K562 (cell line): ENCODE results near the gene MAGOHB. TPM values are rescaled to one million over a fixed set of nuclear protein-coding genes. Genes with fewer than 3 reads are reported as not detected.

Experiments
- ATAC-seq: fragments of 200-7000 bp; cut with Tn5 transposase; 3 replicates; pipeline ENCODE4 v1.9.1; 2020; ENCODE audit warnings: moderate library complexity
- BruUV-seq: library from RNA; stranded (reverse); fragments of 400-500 nt; replicated peaks from 2 replicates; lab custom pipeline; 2021; lab: Mats Ljungman, UMichigan
- CTCF ChIA-PET: fragments of 300-600 bp; formaldehyde crosslinking; extraction: SDS; loops from one replicate; lab custom pipeline; 2021; ENCODE audit warnings: low intra/inter-chr PET ratio; lab: Yijun Ruan, JAX
- POLR2A ChIA-PET: fragments of 300-600, 350-650 bp; sonication (Branson Sonifier 250); formaldehyde crosslinking; extraction: SDS; loops from one replicate; lab custom pipeline; 2021; ENCODE audit warnings: antibody characterized with exemption, inconsistent platforms; lab: Yijun Ruan, JAX
- DNase-seq, 4 experiments: peaks; one replicate each; pipeline versions ENCODE4 v3.0.0 to v3.0.0-alpha.2; 2011 to 2018; ENCODE audit warnings: low spot score in 3 of 4, mixed read lengths in 3 of 4; ENCODE audit errors: extremely low read depth in 1 of 4
- FAIRE-seq: peaks from 2 replicates; lab custom pipeline; 2011; peaks lifted over from hg19 to GRCh38; lab: Jason Lieb, UNC
- H2AFZ ChIP-seq: 2 replicates; pipeline ENCODE4 v1.6.0; 2011; ENCODE audit warnings: low read depth, low read length, control low read depth, inconsistent platforms
- H3K27ac ChIP-seq: fragments of 200-600 bp; 3 replicates; pipeline ENCODE4 v1.8.0; 2011; ENCODE audit warnings: low read depth, mild to moderate bottlenecking, control low read depth, inconsistent platforms, low read length, moderate library complexity, mixed read lengths; ENCODE audit errors: extremely low read depth
- H3K27me3 ChIP-seq, 2 experiments: fragments of 300-600 bp in 1 of 2; 2 replicates in 1 of 2; 3 replicates in 1 of 2; pipeline versions ENCODE4 v1.6.0 to v1.8.0; 2011; ENCODE audit warnings: inconsistent platforms in 2 of 2, low read length in 2 of 2, mild to moderate bottlenecking in 1 of 2, mixed read lengths in 1 of 2, moderate library complexity in 1 of 2; ENCODE audit not compliant: control insufficient read depth in 2 of 2, insufficient read depth in 2 of 2
- H3K36me3 ChIP-seq: fragments of 300-600 bp; 3 replicates; pipeline ENCODE4 v1.8.0; 2011; ENCODE audit warnings: mild to moderate bottlenecking, low read length, inconsistent platforms; ENCODE audit not compliant: control insufficient read depth, insufficient read depth
- H3K4me1 ChIP-seq, 2 experiments: fragments of 200-600 bp in 1 of 2; replicated peaks in 1 of 2; 2 replicates in 1 of 2; 3 replicates in 1 of 2; pipeline versions ENCODE4 v1.5.1 to v1.8.0; 2011; ENCODE audit warnings: inconsistent platforms in 2 of 2, low read length in 2 of 2, mild to moderate bottlenecking in 1 of 2, mixed read lengths in 1 of 2, moderate library complexity in 1 of 2; ENCODE audit not compliant: control insufficient read depth in 2 of 2, insufficient read depth in 2 of 2
- H3K4me2 ChIP-seq: 2 replicates; pipeline ENCODE4 v1.6.1; 2011; ENCODE audit warnings: low read length, control low read depth, inconsistent platforms, mixed read lengths; ENCODE audit not compliant: insufficient read depth
- H3K4me3 ChIP-seq: fragments of 200-600 bp; sonication (generic), shearing (Covaris generic); 2 replicates; pipeline ENCODE4 v1.5.1; 2016; ENCODE audit warnings: control low read depth, inconsistent platforms
- H3K79me2 ChIP-seq: fragments of 200-600 bp; 3 replicates; pipeline ENCODE4 v1.8.0; 2011; ENCODE audit warnings: low read length, inconsistent platforms; ENCODE audit not compliant: control insufficient read depth, insufficient read depth
- H3K9ac ChIP-seq, 2 experiments: 2 replicates each; pipeline versions ENCODE4 v1.6.0 to v1.6.1; 2011; ENCODE audit warnings: low read depth in 2 of 2, low read length in 2 of 2, control low read depth in 1 of 2, inconsistent platforms in 1 of 2, mild to moderate bottlenecking in 1 of 2, mixed read lengths in 1 of 2; ENCODE audit not compliant: insufficient read depth in 1 of 2
- H3K9me1 ChIP-seq: one replicate; pipeline ENCODE4 v1.6.0; 2011; ENCODE audit warnings: inconsistent platforms, mild to moderate bottlenecking, low read length, moderate library complexity; ENCODE audit not compliant: control insufficient read depth, insufficient read depth
- H3K9me3 ChIP-seq: replicated peaks from 2 replicates; pipeline ENCODE4 v1.5.1; 2011; ENCODE audit warnings: low read depth, low read length, inconsistent platforms; ENCODE audit not compliant: control insufficient read depth, insufficient read depth
- H4K20me1 ChIP-seq: replicated peaks from 2 replicates; pipeline ENCODE4 v1.6.1; 2011; ENCODE audit warnings: low read length, inconsistent platforms, mixed read lengths; ENCODE audit not compliant: control insufficient read depth, insufficient read depth
- CCNT2 ChIP-seq: IDR thresholded peaks from 2 replicates; pipeline ENCODE4 v1.6.1; 2011; ENCODE audit warnings: borderline replicate concordance, low read depth, mild to moderate bottlenecking, moderate library complexity, mixed read lengths, low read length; ENCODE audit not compliant: insufficient read length; ENCODE audit errors: extremely low read depth
- ELF4 ChIP-seq: fragments of 450-650 bp; formaldehyde crosslinking; IDR thresholded peaks from 2 replicates; pipeline ENCODE4 v1.4.0; 2022; ENCODE audit warnings: missing genetic modification characterization
- MEIS2 ChIP-seq: fragments of 450-650 bp; IDR thresholded peaks from 2 replicates; pipeline ENCODE4 v1.6.1; 2014; ENCODE audit warnings: mild to moderate bottlenecking; ENCODE audit not compliant: partially characterized antibody
- PCBP2 ChIP-seq: fragments of 200-400 bp; formaldehyde crosslinking; IDR thresholded peaks from 2 replicates; pipeline ENCODE4 v1.6.1; 2018; ENCODE audit warnings: low read length, low read depth, mild to moderate bottlenecking, moderate library complexity; ENCODE audit not compliant: poor library complexity, severe bottlenecking
- SMARCA4 ChIP-seq: fragments of 450-650 bp; IDR thresholded peaks from 2 replicates; pipeline ENCODE4 v1.6.1; 2016
- SREBF1 ChIP-seq: fragments of 150-350 bp; IDR thresholded peaks from 2 replicates; pipeline ENCODE4 v1.6.1; 2014; ENCODE audit warnings: antibody characterized with exemption, low read depth, low read length, borderline replicate concordance
- ZNF408 ChIP-seq: fragments of 250-450 bp; sonication (Bioruptor Pico); IDR thresholded peaks from 2 replicates; pipeline ENCODE4 v1.4.0; 2020; ENCODE audit warnings: low read depth, mild to moderate bottlenecking, moderate library complexity
- WGBS: fragments of 100-300 bp; shearing (Covaris generic); methylation state at CpG from one replicate; pipeline ENCODE4 v1.1.6; 2016; ENCODE audit warnings: low coverage, mixed read lengths; ENCODE audit not compliant: insufficient coverage; ENCODE audit errors: missing lambda C conversion rate; 5-methylcytosine and 5-hydroxymethylcytosine counted together
- in situ Hi-C: fragments of 300-500 bp; cut with MboI; formaldehyde crosslinking; loops from 4 replicates; pipeline ENCODE4 v1.15.0; 2018; ENCODE audit warnings: inconsistent platforms, mixed read lengths
- intact Hi-C: fragments of 100-400 bp; cut with micrococcal nuclease; formaldehyde crosslinking; loops from 2 replicates; pipeline ENCODE4 v1.14.2; 2022
- polyA plus RNA-seq, 8 experiments: library from polyadenylated mRNA; depleted of rRNA in 4 of 8; stranded (reverse) in 5 of 8; unstranded in 3 of 8; fragments of >200 nt; fragmentation: Nextera tagmentation in 2 of 8; fragmentation: Illumina TruSeq in 1 of 8; extraction: Ambion mirVana in 2 of 8; extraction: Trizol in 1 of 8; gene quantifications; 2 replicates each; pipeline versions ENCODE4 v1.2.1 to v1.2.3, GENCODE V29; 2011 to 2014; ENCODE audit warnings: inconsistent platforms in 1 of 8, missing spikeins in 1 of 8
- total RNA-seq, 7 experiments: library from RNA; depleted of rRNA in 6 of 7; stranded (reverse); fragments of >200 nt in 6 of 7; fragmentation: Illumina TruSeq in 2 of 7; extraction: Trizol in 2 of 7; gene quantifications; 2 replicates each; pipeline versions ENCODE4 v1.2.1 to v1.2.3, GENCODE V29; 2011 to 2021; ENCODE audit warnings: low replicate concordance in 1 of 7
- TF ChIP-seq, protein P1 (sequence below): fragments of 250-450 bp; sonication (Bioruptor Pico); IDR thresholded peaks from 2 replicates; pipeline ENCODE4 v1.5.0; 2021
- TF ChIP-seq, protein P2 (sequence below), 2 experiments: IDR thresholded peaks; 2 replicates each; pipeline ENCODE4 v1.6.1; 2012; ENCODE audit warnings: improper control_type of control experiment in 2 of 2, low read depth in 2 of 2, low read length in 2 of 2, borderline replicate concordance in 1 of 2
- TF ChIP-seq, protein P3 (sequence below), 2 experiments: fragments of 250-450 bp in 1 of 2; fragments of 450-650 bp in 1 of 2; sonication (Bioruptor Pico) in 1 of 2; IDR thresholded peaks; 2 replicates each; pipeline versions ENCODE4 v1.6.1 to v1.8.0; 2016 to 2021; ENCODE audit warnings: mild to moderate bottlenecking in 2 of 2, moderate library complexity in 2 of 2, missing compliant biosample characterization in 1 of 2, missing genetic modification characterization in 1 of 2
- TF ChIP-seq, protein P4 (sequence below): sonication (generic); formaldehyde crosslinking; IDR thresholded peaks from 2 replicates; pipeline ENCODE4 v1.8.0; 2022; ENCODE audit warnings: mild to moderate bottlenecking, missing genetic modification reagents

Gene MAGOHB
- total and polyA plus RNA-seq, 9 of the 15 experiments (the other 6 are each of a cell fraction or from before 2014, with no cell fraction given), result 34.5 to 177 (median 85.4) TPM

DNA sequence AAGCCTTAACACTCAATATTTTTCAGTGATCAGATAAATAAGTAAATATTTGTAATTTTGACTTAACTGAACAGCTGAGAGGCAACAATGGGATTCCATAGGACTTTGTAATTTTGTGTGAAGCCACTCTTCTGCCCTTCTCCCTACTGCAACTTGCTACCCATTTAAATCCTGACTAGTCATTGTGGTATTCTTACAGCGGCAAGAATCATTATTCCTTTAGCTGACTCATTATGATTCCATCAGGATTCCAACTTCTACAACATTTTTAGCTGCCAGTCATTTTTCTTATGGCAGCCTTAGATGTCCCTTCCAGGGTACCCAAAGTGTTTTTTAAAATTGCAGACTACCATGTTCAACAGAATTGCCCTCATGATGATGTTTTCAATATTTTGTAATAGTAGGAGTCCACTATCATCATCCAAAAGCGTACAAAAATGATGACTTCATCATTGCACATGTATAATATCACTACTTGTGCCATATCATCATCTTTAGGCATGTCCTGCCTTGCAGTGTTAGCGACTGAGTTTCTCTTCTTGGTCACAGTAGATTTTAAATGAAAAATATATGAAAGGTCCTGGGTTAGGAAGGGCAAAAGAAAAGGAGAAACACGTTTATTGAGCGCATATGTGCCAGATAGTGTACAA, 5.1 kb upstream of the MAGOHB start:
- WGBS, result 33% methylated on average over 5 of the region's 5 CpGs
- peak in 3 of 4 experiments; percentile 6 to 34 (median 33) for DNase-seq
- no peaks in the 10 kb centered on the region for H3K9me1 ChIP-seq
- intact Hi-C loops (no loop called here), in situ Hi-C loops (no loop called here)
- H2AFZ ChIP-seq, result peak overlapping the region; percentile 82
- ATAC-seq, result peak; percentile 51
- no peaks in the 10 kb centered on the region for H3K36me3 ChIP-seq
- H4K20me1 ChIP-seq, result no peaks in the 10 kb centered on the region
- peak overlapping the region; percentile 68 for H3K27ac ChIP-seq
- no peak overlapping the region for H3K4me3 ChIP-seq
- ChIA-PET CTCF (no interaction called here), POLR2A (interaction anchor here (1.0 kb wide), 1 partner anchor 10 kb away, joined by 3 read pairs; no protein-coding TSS in a partner anchor)
- BruUV-seq, result no TSS peak
- peak; percentile 83 for FAIRE-seq
- no peaks in the 10 kb centered on the region; the same call in 2 of the 3 replicates for H3K79me2 ChIP-seq
- no peaks in the 10 kb centered on the region for H3K9me3 ChIP-seq
- peak overlapping the region in 1 of 2 experiments; percentile 50; a peak in 2 of 4 replicates for H3K9ac ChIP-seq
- no peaks in the 10 kb centered on the region for H3K27me3 ChIP-seq
- H3K4me2 ChIP-seq, result peak overlapping the region; percentile 18; the same call in 1 of the 2 replicates
- peaks cover 0 to 15% of the 10 kb centered on the region in 2 experiments; a peak in 2 of 5 replicates for H3K4me1 ChIP-seq
- TF ChIP-seq CCNT2, result no peak
- no peak for TF ChIP-seq PCBP2
- TF ChIP-seq SMARCA4, result peak; percentile 48; the same call in 1 of the 2 replicates
- no peak for TF ChIP-seq ELF4 (CRISPR knock-in tag)
- TF ChIP-seq, protein P1, sequence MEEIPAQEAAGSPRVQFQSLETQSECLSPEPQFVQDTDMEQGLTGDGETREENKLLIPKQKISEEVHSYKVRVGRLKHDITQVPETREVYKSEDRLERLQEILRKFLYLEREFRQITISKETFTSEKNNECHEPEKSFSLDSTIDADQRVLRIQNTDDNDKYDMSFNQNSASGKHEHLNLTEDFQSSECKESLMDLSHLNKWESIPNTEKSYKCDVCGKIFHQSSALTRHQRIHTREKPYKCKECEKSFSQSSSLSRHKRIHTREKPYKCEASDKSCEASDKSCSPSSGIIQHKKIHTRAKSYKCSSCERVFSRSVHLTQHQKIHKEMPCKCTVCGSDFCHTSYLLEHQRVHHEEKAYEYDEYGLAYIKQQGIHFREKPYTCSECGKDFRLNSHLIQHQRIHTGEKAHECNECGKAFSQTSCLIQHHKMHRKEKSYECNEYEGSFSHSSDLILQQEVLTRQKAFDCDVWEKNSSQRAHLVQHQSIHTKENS (CRISPR knock-in tag), result no peak
- TF ChIP-seq SREBF1, result no peak
- TF ChIP-seq, protein P2, sequence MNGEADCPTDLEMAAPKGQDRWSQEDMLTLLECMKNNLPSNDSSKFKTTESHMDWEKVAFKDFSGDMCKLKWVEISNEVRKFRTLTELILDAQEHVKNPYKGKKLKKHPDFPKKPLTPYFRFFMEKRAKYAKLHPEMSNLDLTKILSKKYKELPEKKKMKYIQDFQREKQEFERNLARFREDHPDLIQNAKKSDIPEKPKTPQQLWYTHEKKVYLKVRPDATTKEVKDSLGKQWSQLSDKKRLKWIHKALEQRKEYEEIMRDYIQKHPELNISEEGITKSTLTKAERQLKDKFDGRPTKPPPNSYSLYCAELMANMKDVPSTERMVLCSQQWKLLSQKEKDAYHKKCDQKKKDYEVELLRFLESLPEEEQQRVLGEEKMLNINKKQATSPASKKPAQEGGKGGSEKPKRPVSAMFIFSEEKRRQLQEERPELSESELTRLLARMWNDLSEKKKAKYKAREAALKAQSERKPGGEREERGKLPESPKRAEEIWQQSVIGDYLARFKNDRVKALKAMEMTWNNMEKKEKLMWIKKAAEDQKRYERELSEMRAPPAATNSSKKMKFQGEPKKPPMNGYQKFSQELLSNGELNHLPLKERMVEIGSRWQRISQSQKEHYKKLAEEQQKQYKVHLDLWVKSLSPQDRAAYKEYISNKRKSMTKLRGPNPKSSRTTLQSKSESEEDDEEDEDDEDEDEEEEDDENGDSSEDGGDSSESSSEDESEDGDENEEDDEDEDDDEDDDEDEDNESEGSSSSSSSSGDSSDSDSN (IDR thresholded peaks at IDR 0.05; ENCODE audit: borderline replicate concordance in 1 of 2, low read depth in 2 of 2, low read length in 2 of 2), result no peak
- no peak for TF ChIP-seq ZNF408 (CRISPR knock-in tag)
- TF ChIP-seq, protein P3, sequence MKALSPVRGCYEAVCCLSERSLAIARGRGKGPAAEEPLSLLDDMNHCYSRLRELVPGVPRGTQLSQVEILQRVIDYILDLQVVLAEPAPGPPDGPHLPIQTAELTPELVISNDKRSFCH (CRISPR knock-in tag; IDR thresholded peaks at IDR 0.05), result no peak
- TF ChIP-seq, protein P3 (tag; IDR thresholded peaks at IDR 0.05), result no peak
- TF ChIP-seq, protein P4, sequence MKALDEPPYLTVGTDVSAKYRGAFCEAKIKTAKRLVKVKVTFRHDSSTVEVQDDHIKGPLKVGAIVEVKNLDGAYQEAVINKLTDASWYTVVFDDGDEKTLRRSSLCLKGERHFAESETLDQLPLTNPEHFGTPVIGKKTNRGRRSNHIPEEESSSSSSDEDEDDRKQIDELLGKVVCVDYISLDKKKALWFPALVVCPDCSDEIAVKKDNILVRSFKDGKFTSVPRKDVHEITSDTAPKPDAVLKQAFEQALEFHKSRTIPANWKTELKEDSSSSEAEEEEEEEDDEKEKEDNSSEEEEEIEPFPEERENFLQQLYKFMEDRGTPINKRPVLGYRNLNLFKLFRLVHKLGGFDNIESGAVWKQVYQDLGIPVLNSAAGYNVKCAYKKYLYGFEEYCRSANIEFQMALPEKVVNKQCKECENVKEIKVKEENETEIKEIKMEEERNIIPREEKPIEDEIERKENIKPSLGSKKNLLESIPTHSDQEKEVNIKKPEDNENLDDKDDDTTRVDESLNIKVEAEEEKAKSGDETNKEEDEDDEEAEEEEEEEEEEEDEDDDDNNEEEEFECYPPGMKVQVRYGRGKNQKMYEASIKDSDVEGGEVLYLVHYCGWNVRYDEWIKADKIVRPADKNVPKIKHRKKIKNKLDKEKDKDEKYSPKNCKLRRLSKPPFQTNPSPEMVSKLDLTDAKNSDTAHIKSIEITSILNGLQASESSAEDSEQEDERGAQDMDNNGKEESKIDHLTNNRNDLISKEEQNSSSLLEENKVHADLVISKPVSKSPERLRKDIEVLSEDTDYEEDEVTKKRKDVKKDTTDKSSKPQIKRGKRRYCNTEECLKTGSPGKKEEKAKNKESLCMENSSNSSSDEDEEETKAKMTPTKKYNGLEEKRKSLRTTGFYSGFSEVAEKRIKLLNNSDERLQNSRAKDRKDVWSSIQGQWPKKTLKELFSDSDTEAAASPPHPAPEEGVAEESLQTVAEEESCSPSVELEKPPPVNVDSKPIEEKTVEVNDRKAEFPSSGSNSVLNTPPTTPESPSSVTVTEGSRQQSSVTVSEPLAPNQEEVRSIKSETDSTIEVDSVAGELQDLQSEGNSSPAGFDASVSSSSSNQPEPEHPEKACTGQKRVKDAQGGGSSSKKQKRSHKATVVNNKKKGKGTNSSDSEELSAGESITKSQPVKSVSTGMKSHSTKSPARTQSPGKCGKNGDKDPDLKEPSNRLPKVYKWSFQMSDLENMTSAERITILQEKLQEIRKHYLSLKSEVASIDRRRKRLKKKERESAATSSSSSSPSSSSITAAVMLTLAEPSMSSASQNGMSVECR (CRISPR knock-in tag), result no peak
- peak; percentile 16 for TF ChIP-seq MEIS2
